IPS-18a (cell line): ENCODE data around the gene JUND.

ENCODE experiments used
- H3K27ac ChIP-seq: one replicate; pipeline ENCODE4 v1.5.1; 2013; ENCODE audit warnings: low read length
- H3K27me3 ChIP-seq: one replicate; pipeline ENCODE4 v1.6.1; 2013; ENCODE audit warnings: mild to moderate bottlenecking, low read length; ENCODE audit not compliant: control insufficient read depth, insufficient read depth
- H3K36me3 ChIP-seq: one replicate; pipeline ENCODE4 v1.6.1; 2013; ENCODE audit warnings: low read depth, low read length; ENCODE audit not compliant: control insufficient read depth
- H3K4me1 ChIP-seq: one replicate; pipeline ENCODE4 v1.6.1; 2013; ENCODE audit warnings: low read depth, low read length; ENCODE audit not compliant: control insufficient read depth
- H3K4me3 ChIP-seq: one replicate; pipeline ENCODE4 v1.5.1; 2013; ENCODE audit warnings: low read length
- H3K9ac ChIP-seq: one replicate; pipeline ENCODE4 v1.6.1; 2013; ENCODE audit warnings: mild to moderate bottlenecking, low read length, moderate library complexity
- H3K9me3 ChIP-seq: one replicate; pipeline ENCODE4 v1.6.1; 2013; ENCODE audit warnings: low read depth, low read length; ENCODE audit not compliant: control insufficient read depth

The JUND gene

DNA sequence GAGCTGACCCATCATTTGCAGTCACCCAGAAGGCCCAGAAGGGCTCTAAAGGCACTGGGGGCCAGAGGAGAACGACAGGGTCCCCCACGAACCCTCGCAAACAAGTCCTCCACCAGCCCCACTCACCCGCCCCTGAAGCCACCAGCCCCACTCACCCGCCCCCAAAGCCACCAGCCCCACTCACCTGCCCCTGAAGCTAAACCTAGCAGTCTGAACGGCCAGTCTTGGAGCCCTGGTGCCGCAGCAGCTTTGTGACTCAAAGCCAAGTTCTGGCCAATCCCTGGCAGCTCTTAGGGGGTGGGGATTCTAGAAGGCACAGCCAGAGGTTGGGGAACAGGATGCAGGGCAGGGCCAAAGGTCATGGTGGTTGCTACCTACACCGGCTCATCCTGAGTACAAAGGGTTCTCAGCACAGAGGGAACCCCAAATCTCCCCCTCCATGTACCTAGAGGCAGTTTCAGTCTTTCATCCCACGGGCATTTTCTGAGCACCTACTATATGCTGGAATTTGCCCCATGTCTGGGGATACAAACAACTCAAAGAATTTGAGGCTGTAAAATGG, 7.1 kb downstream of the JUND start, which contains the start of gene IQCN:
Gene IQCN, minus strand, starts transcription at position 234 of the 562 bp plus-strand sequence. CDS start 4,974 bp downstream, outside the sequence.
- H3K36me3 ChIP-seq, result no peaks in the 10 kb centered on the region
- H3K4me1 ChIP-seq, result peaks cover 9% of the 10 kb centered on the region
- H3K9ac ChIP-seq, result no peak within 1 kb of the TSS
- no peaks in the 10 kb centered on the region for H3K9me3 ChIP-seq
- H3K27ac ChIP-seq, result no peak within 1 kb of the TSS
- H3K4me3 ChIP-seq, result no peak within 1 kb of the TSS
- H3K27me3 ChIP-seq, result no peaks in the 10 kb centered on the region

DNA sequence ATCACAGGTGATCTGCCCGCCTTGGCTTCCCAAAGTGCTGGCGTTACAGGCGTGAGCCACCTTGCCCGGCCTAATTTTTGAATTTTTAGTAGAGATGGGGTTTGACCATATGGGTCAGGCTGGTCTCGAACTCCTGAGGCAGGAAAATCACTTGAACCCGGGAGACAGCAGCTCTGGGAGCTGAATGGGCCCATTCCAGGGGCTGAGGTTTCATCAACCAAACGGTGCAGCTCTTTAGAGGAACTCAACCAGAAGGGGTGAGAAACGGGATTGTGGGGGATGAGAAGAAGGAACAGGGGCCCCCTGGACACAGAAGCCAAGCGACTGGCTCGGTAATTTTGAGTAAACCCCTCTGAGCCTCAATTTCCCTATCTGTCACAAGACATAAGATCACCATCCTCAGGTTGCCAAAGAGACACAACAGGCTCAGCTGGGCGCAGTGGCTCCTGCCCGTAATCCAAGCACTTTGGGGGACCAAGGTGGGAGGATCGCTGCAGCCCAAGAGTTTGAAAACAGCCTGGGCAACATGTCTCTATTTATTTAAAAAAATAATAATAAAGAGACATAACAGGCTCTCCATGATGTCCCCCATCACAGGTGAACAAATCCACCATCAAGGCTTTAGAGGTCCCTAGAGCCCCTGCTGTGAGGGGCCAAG, 7.7 kb downstream of the JUND start:
- no peak overlapping the region for H3K9ac ChIP-seq

DNA sequence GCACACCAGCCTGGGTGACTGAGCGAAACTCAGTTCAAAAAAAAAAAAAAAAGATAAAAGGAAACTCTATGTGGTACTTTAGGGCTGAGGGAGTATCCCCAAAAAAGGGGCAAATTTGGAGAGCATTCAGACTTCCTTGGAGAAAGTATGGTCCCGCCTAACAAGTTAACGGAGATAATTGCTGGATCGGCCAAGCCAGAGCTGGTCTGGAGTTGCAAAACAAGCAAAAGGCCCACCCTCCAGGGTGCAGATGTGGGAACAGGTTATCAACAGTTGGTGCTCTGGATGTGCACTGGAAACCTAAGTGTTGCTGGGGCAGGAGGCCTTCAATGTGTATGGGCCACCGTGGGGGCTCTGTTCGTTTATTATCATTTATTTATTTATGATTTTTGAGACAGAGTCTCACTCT, 10.0 kb downstream of the JUND start:
- H3K4me3 ChIP-seq, result no peak overlapping the region
- H3K27me3 ChIP-seq, result no peaks in the 10 kb centered on the region

More for the DNA sequence above, 7.7 kb downstream of the JUND start:
- Histone ChIP-seq H3K4me3 (no peak overlapping the region), H3K9me3 (no peaks in the 10 kb centered on the region), H3K36me3 (no peaks in the 10 kb centered on the region), H3K27ac (no peak overlapping the region), H3K4me1 (peaks cover 4% of the 10 kb centered on the region), H3K27me3 (no peaks in the 10 kb centered on the region)

DNA sequence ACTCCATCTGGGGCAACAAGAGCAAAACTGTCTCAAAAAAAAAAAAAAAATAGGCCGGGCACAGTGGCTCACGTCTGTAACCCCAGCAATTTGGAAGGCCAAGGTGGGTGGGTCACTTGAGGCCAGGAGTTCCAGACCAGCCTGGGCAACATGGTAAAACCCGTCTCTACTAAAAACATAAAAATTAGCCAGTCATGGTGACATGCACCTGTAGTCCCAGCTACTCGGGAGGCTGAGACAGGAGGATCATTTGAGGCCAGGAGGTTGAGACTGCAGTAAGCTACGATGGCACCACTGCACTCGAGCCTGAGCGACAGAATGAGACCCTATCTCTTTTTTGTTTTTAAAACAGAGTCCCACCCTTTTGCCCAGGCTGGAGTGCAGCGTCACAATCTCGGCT, 11.1 kb downstream of the JUND start:
- Histone ChIP-seq H3K36me3 (no peaks in the 10 kb centered on the region), H3K9me3 (no peaks in the 10 kb centered on the region), H3K27me3 (no peaks in the 10 kb centered on the region), H3K4me3 (no peak overlapping the region), H3K27ac (no peak overlapping the region), H3K4me1 (peaks cover 4% of the 10 kb centered on the region), H3K9ac (no peak overlapping the region)

More for the DNA sequence above, 10.0 kb downstream of the JUND start:
- H3K27ac ChIP-seq, result no peak overlapping the region
- H3K9ac ChIP-seq, result no peak overlapping the region
- peaks cover 4% of the 10 kb centered on the region for H3K4me1 ChIP-seq
- H3K36me3 ChIP-seq, result no peaks in the 10 kb centered on the region
- no peaks in the 10 kb centered on the region for H3K9me3 ChIP-seq

DNA sequence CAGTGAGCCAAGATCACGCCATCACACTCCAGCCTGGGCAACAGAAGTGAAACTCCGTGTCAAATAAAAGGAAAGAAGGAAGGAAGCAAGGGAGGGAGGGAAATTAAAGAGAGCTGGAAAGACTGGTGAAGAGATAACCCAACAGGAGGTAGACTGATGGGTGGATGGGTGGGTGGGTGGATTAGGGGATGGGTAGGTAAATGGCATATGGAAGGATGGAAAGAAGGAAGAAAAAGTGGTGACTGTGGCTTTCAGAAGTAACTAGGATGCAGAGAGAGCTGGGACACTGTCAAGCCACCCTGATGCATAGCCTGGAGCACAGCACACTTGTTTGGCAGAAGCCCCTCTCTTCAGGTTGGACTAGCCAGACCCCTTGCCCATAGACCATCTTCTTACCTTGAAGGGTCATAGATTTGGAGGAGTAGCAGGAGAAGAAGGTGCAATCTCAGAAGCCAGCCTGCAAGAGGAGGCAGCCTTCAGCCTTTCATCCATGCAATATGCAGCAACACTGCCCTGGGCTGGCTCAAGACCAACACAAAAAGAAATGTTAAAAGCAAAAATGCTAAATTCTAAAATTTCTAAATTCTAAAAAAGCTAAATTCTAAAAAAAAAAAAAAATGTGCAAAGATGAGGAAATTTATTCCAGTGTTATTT, 12.2 kb downstream of the JUND start:
- H3K27ac ChIP-seq, result no peak overlapping the region
- no peak overlapping the region for H3K4me3 ChIP-seq
- no peaks in the 10 kb centered on the region for H3K4me1 ChIP-seq
- H3K27me3 ChIP-seq, result no peaks in the 10 kb centered on the region
- no peak overlapping the region for H3K9ac ChIP-seq
- H3K36me3 ChIP-seq, result no peaks in the 10 kb centered on the region
- no peaks in the 10 kb centered on the region for H3K9me3 ChIP-seq

DNA sequence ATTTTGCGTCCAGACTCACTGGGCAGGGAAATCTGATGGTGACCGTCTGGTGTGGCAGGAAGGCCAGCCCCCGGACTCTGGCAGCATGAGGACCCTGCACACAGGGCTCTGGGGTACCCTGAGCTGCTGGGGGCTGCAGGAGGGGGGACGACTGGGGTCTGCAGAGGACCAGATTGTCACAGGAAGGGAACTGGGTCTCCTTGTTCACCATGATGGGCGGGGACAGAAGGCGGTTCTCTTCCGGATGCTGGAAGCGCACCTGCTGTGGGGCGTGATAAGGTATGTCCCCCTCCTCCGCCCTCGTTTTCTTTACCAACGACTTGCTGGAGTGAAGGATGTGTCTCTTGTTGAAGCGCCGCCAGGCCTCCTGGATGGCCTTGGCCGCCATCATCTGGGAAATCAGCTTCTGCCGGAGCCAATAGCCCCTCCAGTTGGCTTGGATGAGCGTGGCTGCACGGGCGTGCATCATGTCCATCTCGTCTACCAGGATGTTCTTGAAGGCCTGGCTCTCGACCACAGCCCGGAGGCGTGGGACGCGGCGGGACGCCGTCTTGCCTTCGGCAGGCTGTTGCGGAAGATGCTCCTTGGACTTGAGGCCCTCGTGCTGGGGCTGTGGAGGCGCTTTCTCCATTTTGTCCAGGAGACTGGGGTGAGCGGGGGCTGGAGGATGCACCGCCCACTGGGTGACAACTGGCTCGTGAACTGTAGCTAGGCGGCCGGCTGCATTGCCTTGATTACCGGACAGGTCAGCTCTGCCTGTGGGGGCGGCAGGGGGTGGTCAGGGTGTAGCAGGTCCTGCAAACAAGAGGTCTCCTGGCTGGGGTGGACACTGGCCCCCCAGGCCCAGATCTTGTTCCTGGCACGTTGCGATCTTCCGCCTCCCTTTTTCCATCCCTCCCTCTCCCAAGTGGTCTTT, 14.4 kb downstream of the JUND start:
- no peak overlapping the region for H3K4me3 ChIP-seq
- H3K27me3 ChIP-seq, result no peaks in the 10 kb centered on the region
- H3K27ac ChIP-seq, result no peak overlapping the region
- H3K9ac ChIP-seq, result no peak overlapping the region
- H3K4me1 ChIP-seq, result no peaks in the 10 kb centered on the region
- no peaks in the 10 kb centered on the region for H3K9me3 ChIP-seq
- no peaks in the 10 kb centered on the region for H3K36me3 ChIP-seq

DNA sequence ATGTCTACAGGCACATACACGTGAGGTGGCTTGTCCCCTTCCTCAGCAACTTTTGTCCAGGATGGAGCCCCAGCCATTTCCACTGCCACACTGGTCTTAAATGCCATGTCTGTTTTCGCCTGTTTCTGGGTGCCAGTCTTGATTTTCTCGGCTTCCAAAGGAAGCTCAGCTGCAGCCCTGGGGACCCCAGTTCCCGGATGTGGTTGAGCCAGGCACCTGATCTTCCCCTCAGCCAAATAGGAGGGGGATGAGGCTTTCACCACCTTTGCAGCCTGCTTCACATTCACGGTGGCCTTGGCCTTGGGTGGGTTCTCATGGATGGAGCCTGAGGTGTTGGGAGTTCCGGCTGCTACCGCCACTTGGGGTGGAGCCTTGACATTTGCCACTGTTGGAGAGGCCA, 15.8 kb downstream of the JUND start:
- H3K36me3 ChIP-seq, result no peaks in the 10 kb centered on the region
- H3K27ac ChIP-seq, result no peak overlapping the region
- no peaks in the 10 kb centered on the region for H3K4me1 ChIP-seq
- no peak overlapping the region for H3K4me3 ChIP-seq
- no peaks in the 10 kb centered on the region for H3K27me3 ChIP-seq
- no peaks in the 10 kb centered on the region for H3K9me3 ChIP-seq
- no peak overlapping the region for H3K9ac ChIP-seq

DNA sequence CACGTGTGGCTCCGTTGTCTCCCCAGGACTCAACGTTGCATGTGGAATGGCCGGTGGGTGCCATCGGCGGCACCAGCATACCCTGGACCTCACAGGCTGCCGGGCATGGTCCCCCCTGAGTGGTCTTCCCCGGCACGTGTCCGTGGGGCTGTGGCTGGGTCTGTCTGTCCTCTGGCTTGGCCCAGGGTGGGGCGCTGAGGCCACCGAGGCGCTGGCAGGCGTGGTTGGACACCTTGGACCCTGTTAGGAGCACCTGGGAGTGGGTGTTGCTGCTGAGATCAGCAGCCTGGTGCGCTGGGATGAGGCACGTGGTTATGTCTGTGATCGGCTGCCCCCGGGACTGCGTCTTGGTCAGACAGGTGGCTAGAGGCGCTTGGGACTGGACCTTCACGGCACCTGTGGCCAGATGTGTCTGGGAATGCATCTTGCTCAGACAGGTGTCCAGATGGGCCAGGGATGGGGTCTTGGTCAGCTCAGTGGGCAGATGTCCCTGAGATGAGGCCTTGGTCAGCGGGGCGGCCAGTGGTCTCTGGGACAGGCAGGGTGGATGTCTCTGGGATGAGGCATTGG, 16.4 kb downstream of the JUND start:
- H3K36me3 ChIP-seq, result no peaks in the 10 kb centered on the region
- no peaks in the 10 kb centered on the region for H3K9me3 ChIP-seq
- no peaks in the 10 kb centered on the region for H3K27me3 ChIP-seq
- H3K4me3 ChIP-seq, result no peak overlapping the region
- no peak overlapping the region for H3K27ac ChIP-seq
- no peak overlapping the region for H3K9ac ChIP-seq
- H3K4me1 ChIP-seq, result no peaks in the 10 kb centered on the region

DNA sequence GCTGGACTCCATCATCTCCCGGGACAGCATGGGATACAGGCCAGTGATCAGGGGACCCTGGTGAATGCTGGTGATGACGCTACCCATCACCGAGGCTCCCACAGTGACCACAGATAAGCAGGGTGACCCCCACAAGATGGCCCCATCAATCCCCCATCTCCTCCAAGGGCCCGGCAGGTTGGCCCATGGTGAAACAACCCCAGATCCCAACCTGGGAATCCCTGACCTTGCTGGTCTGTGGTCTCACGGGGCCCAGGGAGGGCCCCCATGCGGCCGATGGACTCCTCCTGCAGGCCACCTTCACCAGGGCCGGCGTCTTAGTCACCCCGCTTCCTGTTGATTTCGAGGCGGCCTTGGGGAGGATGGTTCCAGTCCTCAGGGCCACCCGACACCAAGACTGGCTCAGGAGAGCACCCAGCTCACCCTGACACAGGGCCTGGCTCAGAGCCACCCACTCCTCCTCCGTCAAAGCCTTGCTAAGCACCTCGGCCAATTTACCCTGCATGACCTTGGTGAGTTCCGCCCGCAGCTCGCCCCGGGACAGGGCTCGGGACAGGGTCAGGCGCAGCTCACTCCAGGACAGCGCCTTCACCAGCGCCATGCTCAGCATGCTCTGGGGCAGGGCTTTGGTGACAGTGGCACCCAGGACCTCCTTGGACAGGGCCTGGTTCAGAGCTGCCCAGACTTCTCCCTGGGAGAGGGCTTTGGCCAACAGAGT, 17.1 kb downstream of the JUND start:
- Histone ChIP-seq H3K9ac (no peak overlapping the region), H3K27me3 (no peaks in the 10 kb centered on the region), H3K36me3 (no peaks in the 10 kb centered on the region), H3K9me3 (no peaks in the 10 kb centered on the region), H3K4me1 (no peaks in the 10 kb centered on the region), H3K27ac (no peak overlapping the region), H3K4me3 (no peak overlapping the region)

DNA sequence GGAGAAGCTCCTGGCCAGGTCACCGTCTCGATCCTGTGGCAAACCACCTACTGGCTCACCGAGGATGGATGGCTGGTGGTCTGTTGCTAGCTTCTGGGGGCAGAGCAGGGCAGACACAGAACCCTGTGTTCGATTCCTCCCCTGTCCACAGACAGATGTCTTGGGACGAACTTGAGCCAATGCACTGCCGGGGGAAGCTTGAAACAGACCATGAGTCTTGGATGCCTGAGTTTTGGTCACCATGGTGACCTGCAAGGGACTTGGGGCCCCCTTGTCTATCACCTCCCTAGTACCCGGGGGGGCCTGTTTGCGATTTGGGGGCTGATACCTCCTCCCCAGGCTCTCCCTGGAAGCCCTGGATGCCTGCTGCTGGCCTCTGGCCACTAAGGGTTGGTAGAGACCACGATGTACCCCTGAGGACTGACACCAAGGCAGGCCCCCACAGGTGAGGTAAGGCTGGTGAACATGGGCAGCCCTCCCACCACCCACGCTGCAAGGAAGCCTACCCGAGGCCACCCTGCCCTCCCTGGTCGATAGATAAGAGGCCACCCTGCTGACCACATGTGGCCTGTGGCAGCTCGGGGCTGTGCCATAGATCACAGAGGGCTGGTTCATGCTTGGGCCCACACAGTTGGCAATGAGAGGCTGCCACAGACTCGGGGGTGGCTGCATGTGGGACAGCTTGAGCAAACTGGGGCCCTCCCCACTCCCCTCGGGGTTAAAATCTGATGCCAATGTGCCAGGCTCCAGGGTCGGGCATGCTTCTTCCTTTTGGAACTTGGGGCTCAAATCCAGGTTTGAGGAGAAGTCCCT, 17.9 kb downstream of the JUND start:
- Histone ChIP-seq H3K4me1 (no peaks in the 10 kb centered on the region), H3K4me3 (no peak overlapping the region), H3K9me3 (no peaks in the 10 kb centered on the region), H3K9ac (no peak overlapping the region), H3K27ac (no peak overlapping the region), H3K27me3 (no peaks in the 10 kb centered on the region), H3K36me3 (no peaks in the 10 kb centered on the region)
